NCI-H510A treated with DMSO at 0.1 percent for 48 hours (cell line): ENCODE measurements around the gene LRMDA.

Experiments used
- DNase-seq: peaks from one replicate; lab custom pipeline; 2025; lab: John Stamatoyannopoulos, UW

The LRMDA gene

DNA sequence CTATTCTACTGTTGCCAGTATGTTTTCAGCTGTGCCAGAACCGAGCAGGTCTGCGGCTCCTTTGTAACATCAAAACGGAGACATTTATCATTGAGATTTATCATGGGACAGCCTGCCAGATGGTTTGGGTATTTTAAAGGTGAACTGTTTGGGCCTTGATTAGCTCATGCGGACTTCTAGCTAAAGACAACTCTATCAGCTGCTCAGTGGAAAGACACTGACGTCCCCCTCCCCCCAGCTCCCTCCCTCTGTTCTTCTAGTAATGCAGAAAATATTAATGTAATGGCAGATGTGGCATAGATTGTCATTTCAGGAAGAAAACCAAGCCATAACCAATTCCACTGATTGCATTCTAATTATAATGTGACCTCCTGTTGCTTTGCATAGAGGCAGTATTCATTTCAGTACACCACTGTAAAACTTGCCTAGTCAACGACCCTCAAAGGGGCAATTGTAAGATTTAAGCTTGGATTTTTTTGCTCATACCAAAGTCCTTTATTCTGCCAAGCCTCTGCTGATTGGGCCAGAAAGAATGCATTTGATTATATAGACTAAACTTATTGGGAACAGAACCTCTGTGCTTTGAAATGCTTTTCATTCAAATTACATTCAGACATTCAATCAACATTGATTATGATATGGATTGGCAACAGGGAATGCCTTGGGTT is 966.8 kb downstream of the LRMDA start:
- DNase-seq = no peak

DNA sequence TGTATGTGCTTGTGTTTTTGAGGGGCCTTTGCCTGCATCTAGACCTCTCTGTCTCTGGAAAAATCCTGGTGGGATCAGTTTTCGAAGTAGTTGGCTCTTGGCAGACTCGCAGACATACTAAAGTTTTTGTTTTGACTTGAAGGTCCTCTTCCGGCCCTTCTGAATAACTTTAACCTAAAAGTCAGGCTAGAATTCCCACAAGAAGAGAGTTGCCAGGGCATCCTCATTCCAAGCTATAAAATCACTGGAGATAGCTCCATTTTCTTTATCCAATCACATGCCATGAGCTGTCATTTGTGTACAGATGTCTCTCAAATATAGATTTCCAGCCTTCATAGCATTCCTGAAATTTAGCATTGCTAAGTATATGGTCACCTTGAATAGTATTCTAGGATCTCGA is 967.8 kb downstream of the LRMDA start:
- no peak for DNase-seq

DNA sequence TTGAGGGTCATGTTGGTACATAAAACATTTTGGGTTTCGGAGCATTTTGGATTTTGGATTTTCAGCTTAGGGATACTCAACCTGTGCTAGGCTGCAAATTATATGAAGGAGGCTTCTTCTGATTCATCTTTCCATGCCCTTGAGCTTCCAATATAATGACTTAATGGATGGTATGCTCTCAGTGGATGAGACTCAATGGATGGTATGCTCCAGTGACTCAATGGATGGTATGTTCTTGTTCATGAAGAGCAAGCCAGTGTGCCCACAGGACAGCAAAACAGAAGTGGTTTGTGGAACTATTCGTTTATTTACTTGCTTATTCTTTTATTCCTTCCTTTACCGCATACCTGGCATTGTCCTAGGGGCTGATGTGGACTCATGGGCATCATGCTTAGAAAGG is 969.6 kb downstream of the LRMDA start:
- no peak for DNase-seq

DNA sequence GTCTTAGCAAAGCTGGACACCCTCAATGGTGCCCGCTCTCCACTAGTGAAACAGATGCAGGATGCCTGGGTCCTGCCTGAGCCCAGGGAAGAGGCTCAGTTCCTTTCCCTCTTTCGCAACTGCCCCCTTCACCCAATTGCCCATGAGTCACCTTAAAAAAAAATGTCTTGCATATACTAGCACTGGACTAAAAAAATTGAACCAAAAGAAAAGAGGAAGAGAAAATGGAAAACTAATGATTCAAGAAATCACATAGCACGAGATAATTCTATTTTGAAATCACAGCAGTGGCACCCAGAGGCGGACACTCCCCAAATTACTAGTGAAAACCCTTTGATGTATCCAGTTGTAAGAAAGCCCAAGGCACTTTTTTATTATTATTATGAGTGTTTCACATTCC is 972.5 kb downstream of the LRMDA start:
- DNase-seq = no peak

DNA sequence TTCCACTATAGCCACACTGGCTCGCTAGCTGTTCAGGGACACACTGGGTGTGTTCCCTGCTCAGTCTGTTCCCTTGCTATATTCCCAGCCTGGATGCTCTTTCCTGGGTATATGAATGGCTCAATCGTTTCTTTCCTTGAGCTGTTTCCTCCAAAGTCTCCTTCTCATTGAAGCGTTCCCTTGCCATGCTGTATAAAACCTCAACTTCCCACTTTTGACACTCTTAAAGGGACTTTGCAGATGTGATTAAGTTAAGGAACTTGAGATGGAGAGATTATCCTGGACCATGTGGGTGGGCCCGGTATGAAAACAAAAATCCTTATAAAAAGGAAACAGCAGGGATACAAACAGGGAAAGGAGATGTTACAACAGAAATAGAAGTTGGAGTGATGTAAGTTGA is 973.1 kb downstream of the LRMDA start:
- no peak for DNase-seq

DNA sequence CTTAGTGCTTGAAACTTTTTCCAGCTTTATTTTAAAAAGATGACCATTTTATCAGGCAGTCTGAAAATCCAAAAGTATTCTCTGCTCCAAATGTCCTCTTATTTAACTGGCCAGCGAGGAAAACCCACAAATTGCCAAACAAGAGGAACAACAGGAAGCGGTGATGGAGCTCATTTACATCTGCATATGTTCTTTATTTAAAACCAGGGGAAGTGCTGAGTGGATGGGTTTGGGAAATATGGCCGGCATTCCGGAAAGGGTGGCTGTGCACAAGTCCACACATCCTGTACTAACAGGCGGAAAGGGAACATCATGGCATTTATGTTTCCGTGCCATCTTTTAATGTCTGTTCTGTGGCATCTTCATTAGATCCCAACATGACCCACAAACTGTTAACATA is 974.5 kb downstream of the LRMDA start:
- DNase-seq = no peak

DNA sequence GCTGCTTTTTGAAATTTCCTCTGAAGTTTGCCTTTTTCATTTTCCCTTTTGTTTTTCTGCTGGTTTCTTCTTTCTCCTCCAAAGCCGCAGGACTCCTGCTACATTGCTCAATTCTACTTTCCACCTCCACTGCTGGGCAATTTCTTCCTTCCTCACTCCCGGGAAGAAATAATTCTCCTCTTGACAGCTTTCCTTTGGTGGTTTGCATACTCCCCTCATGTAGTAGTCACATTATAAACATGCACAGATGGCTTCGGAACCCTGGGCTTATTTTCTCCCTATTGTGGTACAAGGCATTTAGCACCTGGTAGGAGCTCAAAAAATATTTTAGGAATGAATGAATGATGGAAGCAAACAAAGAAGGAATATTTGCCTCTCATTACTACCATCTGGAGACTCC is 977.2 kb downstream of the LRMDA start:
- DNase-seq = no peak

DNA sequence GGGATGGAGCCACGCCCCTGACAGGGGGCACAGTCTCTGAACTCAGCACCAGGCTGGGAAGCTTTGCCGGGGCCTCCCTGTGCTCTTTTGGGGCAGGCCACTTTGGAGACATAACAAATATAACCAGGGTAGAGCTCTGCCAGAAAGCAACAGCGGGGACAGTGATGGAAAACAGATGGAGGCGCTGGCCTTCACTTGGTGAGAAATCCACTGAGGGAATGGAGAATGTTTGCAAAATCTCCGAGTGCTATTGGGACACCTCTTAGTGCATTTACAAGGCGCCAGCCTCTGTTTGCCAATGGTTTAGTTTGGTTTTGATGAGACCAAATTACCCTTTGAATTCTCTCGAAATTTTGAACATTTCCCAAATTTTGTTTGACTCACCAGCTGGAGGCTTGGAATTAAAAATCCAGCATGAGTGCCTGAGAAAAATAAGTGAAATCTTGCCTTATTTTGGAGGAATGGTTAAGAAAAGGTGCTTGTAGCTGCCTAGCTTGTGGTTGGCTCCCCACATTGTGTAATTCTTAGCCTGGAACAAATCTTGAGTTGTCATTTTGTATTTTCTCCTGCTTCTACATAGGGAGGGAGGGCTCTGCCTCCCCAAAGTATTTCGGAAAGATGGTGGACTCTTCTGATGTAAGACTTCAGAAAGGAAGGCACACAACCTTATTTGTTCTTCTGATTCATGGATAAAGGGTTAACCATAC is 980.5 kb downstream of the LRMDA start:
- no peak for DNase-seq

DNA sequence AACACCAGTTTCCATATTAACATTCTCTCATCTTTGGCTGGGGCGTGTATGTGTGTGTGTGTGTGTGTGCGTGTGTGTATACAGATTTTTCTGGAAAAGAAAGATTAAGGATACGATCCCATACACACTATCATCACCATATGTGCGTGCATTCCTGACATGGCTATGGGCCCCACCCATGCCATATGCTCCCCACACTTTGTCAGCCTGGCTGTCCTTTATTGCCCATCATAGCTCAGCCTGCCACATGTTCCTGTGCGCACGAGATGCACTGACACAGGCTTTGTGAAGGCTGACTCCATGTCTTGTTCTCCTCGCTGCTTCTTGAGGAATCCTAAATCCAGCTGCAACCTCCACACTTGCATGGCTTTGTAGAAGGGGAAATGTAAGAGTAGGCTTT is 984.1 kb downstream of the LRMDA start:
- no peak for DNase-seq

DNA sequence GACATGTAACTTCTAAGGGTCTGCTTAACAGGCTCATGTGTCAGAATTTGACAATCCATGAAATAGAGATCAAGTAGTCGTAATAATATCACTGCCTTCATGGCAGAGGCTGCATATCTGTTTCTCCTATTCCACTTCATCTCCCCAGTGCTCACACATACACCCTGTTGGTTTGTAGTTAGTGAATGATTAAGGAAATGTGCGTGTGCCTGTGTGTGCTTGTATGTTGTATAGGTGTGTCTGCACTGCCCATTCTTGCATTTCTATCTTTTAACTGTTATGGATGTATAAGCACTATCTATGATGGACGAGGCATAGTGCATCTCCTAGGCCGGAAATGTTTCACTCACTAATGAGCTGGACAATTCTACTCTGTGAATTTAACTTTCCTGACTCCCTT is 985.2 kb downstream of the LRMDA start:
- no peak for DNase-seq

DNA sequence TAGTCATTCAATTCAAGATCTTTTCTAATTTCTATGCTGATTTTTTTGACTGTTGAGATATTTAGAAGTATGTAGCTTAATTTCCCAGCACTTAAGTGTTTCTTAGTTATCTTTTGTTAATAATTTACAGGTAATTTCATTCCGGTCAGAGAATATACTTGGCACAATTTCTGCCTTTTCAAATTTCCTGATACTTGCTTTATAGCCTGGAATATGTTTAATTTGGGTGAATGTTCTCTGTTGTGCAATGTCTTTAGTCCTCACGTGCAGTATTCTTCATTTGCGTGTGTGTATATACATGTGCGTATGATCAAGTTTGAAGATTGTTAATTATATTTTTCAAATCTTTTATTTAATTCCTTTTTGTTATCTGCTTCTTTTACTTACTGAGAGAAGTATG is 989.3 kb downstream of the LRMDA start:
- no peak for DNase-seq

DNA sequence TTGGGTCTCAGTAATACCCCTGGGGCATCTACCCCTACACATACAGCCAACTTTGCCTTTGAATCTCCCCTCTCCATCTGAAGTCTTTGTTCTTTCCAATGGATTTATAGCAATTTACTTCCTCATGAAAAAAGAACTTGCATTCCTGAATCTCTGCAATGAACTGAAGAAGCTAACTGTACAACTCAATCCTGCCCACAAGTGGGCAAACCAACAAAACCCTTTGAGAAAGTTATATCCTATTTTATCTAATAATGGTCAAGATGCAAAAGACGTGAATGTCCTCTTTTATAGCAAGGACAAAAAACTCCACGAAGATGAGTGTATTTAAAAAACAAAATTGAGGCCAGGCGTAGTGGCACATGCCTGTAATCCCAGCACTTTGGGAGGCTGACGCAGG is 991.3 kb downstream of the LRMDA start:
- no peak for DNase-seq

DNA sequence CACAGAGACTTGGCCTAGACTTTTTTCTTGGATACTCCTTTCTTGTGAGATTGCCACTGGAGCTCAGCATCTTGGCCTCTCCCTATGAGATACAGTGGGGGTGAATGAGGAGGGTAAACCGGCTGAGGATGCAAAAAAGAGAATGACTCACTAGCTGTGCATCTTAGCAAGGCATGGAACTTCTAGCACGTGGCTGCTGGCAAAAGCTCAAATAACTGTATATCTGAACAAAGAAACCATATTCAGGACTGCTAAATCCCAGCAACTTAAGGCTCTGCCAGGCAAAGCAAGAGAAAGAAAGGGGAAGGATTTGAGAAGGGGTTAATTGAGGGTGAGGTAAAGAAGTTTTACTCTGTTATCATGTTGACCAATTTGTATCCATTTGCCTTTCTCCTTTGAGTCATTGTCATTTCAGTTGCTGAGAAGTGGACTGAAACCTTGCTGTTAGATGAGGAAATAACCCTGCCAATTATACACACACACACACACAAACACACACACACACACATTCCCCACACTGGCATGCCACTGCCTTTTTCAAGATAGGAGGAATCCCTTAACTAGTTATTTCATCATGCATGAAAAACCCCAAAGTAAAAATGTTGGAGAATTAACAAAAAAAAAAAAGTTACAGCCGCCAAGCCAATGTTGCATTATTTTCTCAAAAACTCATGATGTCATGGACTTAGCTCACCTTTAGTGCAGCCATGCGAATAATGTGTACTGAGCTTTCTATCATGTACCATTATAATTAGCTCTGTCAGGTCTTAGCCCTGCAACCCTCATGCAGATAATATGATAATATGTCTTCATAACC is 997.3 kb downstream of the LRMDA start:
- no peak for DNase-seq

DNA sequence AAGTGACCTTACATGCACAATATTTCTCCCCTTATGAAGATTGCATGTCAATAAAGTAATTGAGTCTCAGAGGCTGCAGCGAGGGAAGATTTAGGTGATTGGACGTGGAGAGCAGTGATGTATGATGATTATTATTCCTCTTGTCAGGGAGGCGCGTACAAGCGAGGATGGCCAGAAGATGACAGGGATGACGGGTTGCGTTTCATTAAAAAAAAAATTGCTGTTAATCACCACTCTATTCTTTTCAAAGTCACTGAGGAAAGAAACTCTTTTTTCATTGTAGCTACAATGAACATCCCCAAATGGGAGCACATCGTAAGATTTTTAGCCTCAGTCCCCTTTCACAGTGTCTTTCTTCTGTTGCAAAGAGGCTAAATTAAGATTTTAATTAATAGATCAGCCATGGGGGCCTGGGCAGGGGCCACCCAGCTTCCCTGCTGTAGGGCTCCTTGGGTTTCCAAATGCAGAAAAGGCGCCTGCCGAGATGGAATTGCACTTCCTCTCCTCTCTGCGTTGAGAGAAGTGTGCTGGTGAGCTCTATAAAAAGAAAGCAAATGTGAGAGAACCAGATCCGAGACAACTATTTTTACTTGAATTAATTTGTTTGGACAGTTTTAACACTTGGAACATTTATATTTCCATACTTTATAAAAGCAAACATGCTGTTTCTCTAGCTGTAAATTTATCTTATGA is 998.1 kb downstream of the LRMDA start:
- DNase-seq = no peak

DNA sequence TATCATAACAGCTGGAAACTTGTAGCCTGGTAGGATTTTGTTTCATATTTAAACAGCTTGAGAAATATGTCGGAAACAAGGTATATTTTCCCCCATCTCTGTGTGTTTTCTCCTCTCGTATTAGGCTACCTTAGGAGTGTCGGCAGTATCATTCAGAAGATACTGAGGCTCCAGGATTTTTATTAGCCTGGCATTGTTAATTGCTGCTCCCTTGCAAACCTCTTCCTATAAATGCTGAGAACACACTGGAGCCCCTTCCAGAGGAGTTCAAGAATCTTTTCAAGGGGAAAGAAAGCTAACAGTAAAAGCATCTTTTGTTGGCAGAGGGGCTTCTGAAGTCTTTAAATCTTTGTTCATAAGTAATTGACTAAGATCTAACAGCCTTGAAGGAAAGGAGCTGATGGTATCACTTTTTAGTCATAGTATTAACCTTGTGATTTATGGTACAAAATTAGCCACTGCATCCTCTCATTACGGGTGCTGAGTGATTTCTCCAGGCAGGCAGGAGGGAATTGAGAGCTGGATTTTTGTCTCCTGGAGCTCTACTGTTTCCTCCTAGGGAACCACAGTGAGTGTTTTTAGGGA is 998.7 kb downstream of the LRMDA start:
- no peak for DNase-seq

DNA sequence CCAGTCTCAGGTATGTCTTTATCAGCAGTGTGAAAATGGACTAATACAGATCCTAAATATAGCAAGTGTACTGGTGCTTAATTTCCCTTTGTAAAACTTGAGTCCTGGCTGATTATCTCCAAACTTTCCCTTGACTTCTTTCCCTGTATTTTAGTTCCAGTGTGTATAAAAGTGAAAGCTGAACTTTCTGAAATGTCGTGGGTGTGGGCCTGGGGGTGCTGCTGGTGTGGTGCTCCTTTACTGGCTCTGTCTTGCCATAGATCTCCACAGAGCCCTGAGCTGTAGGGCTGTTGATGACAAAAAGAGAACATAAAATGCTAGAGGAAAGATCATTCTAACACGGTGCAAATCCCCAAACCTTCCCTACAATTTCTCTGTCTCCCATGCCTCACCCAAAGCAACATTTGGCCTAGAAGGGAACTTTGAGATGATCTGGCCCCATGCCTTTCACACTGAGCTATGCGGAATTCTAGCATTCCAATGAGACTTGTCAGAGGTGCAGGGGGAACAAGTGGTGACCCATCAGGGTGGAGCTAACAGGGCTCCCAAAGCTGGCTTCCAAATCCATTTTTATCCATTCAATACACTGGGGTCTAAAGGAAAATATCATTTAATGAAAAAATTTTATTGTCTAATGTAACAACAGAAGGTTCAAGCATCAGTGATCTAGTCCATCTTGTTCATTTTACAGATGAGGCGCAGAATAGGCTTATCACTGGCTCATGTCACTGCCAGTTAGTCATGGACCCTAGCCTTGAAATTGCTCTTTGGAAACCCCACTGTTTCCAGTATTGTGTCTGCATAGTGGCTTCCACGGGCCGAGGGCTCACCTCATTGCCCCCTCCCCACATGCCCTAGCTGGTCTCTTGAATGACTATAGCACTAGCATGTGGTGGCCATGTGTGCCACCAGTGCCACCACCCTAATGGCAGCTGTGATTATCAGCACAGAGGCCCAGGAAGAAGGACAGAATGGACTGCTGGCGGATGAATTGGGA is 1000.9 kb downstream of the LRMDA start:
- no peak for DNase-seq

DNA sequence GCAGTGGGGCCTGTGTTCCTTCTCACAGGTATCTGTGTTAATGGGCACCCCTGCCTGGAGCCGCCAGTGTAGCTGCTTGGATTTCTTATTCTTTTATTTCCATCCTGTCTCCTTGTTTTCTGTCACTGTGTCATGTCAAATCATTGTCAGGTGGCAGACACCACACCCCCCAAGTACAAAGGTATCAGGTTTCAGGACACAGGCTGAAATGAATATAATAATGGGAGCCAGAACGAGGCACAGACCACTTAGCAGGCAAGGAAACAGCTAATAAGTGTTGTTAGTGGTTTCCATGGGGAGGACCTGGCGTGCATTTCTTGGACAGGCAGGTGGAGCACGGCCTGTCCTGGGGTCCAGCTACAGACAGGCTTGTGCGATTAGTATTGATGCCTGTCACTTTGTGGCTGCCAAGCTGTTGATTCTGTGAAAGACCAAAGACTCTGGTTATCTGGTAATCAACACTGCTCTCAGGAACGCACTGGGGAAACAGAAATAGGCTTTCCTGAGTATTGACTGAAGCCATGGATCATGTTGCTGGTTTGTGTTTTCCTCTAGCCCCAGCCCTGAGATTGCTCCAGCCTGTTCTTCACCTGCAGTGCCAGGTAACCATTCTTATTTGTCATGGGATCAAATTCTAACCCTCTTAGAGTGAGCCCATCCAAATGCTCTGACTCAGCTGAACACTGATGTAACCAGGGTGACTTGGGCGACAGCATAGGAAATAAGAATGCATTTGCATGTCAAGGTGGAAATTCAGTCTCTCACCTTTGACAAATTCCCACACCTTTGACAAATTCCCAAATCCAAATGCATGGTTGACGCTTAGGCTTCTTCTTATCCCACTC is 1002.0 kb downstream of the LRMDA start:
- DNase-seq = peak; percentile 96

DNA sequence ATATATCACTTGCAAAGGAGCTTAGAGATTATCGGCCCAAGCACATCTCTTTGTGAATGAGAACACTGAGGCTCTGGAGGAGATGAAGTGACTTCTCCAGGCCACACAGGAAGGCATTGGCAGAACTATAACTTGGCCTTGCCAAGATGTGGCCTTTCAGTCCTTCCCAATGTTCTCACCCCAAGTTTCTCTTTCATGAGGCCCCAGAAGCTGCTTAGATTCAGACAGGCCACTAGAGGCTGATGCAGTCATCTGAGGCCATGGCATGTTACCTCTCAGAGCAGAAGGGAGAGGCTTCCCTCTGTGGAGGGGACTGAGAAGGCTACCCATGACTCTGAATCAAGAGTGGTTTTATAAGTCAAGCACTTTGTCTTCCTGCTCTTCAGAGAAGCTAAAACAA is 1003.7 kb downstream of the LRMDA start:
- DNase-seq = no peak

DNA sequence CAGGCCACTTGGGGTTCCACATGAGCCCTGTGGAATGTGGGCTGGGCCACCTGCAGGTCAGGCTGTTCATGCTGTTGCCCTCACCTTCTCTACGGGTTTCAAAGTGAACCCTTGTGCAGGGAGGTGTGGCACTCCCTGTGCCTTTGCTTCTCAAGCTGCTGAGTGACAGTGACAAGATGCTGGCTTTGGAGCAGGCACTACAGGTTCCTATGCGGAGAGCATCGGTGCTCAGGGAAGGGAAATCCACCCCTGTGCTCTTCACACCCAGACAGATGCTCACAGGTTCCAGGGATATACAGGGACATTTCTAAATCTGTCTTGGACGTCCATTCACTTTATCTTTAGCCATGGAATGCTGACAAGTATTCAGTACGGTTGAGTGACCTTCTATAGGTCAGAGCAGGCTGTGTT is 1005.0 kb downstream of the LRMDA start:
- no peak for DNase-seq

DNA sequence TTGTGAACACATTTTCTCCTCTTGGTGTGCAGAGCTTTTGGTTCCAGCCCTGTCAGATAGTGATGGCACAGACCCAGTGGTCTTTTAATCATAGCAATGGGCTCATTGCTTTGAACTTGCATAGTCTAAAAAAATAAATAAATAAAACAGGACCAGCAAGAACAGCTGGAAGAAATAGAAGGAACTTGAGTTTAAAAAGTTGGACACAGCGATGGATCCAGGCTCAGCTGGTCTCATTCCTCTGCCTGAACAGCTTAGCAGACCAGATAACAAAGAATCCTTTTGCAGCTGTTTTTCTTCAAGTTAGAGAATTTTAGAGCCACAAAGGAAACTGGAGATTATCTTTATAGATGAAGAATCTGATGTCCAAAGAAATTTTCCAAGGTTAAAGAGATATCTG is 1005.6 kb downstream of the LRMDA start:
- DNase-seq = no peak
